HL-60 (cell line): ENCODE results near the gene BGN.
A peak's percentile ranks its signal among the peaks of the same experiment; 100 is the strongest.

ENCODE experiments used
- DNase-seq, 2 experiments: peaks; one replicate each; pipeline ENCODE4 v3.0.0-alpha.2; 2010 to 2020; ENCODE audit warnings: low read depth in 1 of 2, low spot score in 1 of 2
- H3K27ac ChIP-seq: fragments of 250-450 bp; sonication (Bioruptor Pico); replicated peaks from 2 replicates; pipeline ENCODE4 v1.5.1; 2020; ENCODE audit warnings: mild to moderate bottlenecking, moderate library complexity
- H3K27me3 ChIP-seq: fragments of 250-450 bp; sonication (Bioruptor Pico); 2 replicates; pipeline ENCODE4 v1.5.1; 2021; ENCODE audit warnings: mild to moderate bottlenecking, moderate library complexity; ENCODE audit not compliant: insufficient read depth, poor library complexity, severe bottlenecking
- H3K4me3 ChIP-seq: replicated peaks from 2 replicates; pipeline ENCODE4 v1.5.1; 2011; ENCODE audit warnings: mild to moderate bottlenecking, control low read depth, low read length; ENCODE audit not compliant: insufficient read depth
- GABPA ChIP-seq: IDR thresholded peaks from 2 replicates; pipeline ENCODE4 v1.6.1; 2012; ENCODE audit warnings: low read depth
- SPI1 ChIP-seq: IDR thresholded peaks from 2 replicates; pipeline ENCODE4 v1.6.1; 2012; ENCODE audit warnings: low read depth, mild to moderate bottlenecking, borderline replicate concordance
- TF ChIP-seq, protein P1 (sequence below): IDR thresholded peaks from one replicate; pipeline ENCODE4 v1.5.1; 2011; ENCODE audit warnings: low read length, control low read depth, inconsistent platforms; ENCODE audit not compliant: insufficient read depth
- TF ChIP-seq, protein P2 (sequence below): IDR thresholded peaks from 2 replicates; pipeline ENCODE4 v1.6.1; 2012; ENCODE audit warnings: low read depth; ENCODE audit not compliant: insufficient replicate concordance

The BGN gene

DNA sequence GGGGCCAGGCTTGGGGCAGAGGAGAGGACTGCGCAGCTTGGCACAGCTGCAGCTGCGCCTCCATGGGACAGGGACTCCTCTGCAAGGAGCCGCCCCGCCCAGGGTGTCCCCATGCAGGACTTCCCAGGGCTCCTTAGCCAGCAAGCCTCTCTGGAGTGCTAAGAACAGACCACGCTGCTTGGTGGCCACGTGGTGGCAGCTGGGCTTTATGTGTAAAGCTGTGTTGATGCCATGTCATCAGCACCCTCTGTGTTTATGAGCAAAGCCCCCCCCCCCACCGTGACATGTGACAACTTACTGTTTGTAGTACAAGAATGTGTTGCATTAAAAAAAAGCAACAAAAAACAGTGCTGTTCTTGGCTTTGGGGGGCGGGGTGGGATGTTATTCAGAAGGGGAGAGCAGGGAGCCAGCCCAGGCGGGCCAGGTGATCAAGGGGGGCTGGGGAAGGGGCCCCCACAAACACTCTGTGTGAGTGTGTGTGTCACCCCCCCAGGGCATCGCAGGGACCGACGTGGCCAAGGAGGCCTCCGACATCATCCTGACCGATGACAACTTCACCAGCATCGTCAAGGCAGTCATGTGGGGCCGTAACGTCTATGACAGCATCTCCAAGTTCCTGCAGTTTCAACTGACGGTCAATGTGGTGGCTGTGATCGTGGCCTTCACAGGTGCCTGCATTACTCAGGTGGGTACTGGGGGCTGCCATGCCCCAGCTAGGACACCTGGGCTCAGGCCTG lies 63.0 kb downstream of the BGN start:
- H3K4me3 ChIP-seq, result no peak overlapping the region
- no peak overlapping the region for H3K27ac ChIP-seq
- peak in 1 of 2 experiments; percentile 7 for DNase-seq
- TF ChIP-seq SPI1 (no peak), GABPA (no peak)
- TF ChIP-seq, protein P1, sequence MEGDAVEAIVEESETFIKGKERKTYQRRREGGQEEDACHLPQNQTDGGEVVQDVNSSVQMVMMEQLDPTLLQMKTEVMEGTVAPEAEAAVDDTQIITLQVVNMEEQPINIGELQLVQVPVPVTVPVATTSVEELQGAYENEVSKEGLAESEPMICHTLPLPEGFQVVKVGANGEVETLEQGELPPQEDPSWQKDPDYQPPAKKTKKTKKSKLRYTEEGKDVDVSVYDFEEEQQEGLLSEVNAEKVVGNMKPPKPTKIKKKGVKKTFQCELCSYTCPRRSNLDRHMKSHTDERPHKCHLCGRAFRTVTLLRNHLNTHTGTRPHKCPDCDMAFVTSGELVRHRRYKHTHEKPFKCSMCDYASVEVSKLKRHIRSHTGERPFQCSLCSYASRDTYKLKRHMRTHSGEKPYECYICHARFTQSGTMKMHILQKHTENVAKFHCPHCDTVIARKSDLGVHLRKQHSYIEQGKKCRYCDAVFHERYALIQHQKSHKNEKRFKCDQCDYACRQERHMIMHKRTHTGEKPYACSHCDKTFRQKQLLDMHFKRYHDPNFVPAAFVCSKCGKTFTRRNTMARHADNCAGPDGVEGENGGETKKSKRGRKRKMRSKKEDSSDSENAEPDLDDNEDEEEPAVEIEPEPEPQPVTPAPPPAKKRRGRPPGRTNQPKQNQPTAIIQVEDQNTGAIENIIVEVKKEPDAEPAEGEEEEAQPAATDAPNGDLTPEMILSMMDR, result no peak
- TF ChIP-seq, protein P2, sequence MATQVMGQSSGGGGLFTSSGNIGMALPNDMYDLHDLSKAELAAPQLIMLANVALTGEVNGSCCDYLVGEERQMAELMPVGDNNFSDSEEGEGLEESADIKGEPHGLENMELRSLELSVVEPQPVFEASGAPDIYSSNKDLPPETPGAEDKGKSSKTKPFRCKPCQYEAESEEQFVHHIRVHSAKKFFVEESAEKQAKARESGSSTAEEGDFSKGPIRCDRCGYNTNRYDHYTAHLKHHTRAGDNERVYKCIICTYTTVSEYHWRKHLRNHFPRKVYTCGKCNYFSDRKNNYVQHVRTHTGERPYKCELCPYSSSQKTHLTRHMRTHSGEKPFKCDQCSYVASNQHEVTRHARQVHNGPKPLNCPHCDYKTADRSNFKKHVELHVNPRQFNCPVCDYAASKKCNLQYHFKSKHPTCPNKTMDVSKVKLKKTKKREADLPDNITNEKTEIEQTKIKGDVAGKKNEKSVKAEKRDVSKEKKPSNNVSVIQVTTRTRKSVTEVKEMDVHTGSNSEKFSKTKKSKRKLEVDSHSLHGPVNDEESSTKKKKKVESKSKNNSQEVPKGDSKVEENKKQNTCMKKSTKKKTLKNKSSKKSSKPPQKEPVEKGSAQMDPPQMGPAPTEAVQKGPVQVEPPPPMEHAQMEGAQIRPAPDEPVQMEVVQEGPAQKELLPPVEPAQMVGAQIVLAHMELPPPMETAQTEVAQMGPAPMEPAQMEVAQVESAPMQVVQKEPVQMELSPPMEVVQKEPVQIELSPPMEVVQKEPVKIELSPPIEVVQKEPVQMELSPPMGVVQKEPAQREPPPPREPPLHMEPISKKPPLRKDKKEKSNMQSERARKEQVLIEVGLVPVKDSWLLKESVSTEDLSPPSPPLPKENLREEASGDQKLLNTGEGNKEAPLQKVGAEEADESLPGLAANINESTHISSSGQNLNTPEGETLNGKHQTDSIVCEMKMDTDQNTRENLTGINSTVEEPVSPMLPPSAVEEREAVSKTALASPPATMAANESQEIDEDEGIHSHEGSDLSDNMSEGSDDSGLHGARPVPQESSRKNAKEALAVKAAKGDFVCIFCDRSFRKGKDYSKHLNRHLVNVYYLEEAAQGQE, result no peak
- no peaks in the 10 kb centered on the region for H3K27me3 ChIP-seq
